ENCODE data around the gene TRIM68.

Gene TRIM68

GRCh38 chr11:4607781-4608666 is at the start of gene TRIM68:
TSS of gene TRIM68 (minus strand) at chr11:4608231. CDS start at chr11:4605504, 2,727 bp downstream.
- DNase-seq = no peak

GRCh38 chr11:4654635-4655369 is 46.8 kb upstream of the TRIM68 start:
- DNase-seq = no peak

GRCh38 chr11:4647766-4648165 is 39.7 kb upstream of the TRIM68 start:
- no peak for DNase-seq

- no peak for DNase-seq
Measured at GRCh38 chr11:4645974-4646373, 37.9 kb upstream of the TRIM68 start.

- no peak for DNase-seq
Measured at GRCh38 chr11:4644233-4644632, 36.2 kb upstream of the TRIM68 start.

- DNase-seq = no peak
Measured at GRCh38 chr11:4643682-4644081, 35.7 kb upstream of the TRIM68 start, which contains the start of gene OR51E1. TSS of gene OR51E1 (plus strand) at chr11:4643982. CDS start at chr11:4652527, 8,545 bp downstream.

GRCh38 chr11:4643076-4643475 is 35.0 kb upstream of the TRIM68 start:
- DNase-seq = no peak

- DNase-seq = no peak
Measured at GRCh38 chr11:4642043-4642442, 34.0 kb upstream of the TRIM68 start.

- no peak for DNase-seq
Measured at GRCh38 chr11:4641501-4641900, 33.5 kb upstream of the TRIM68 start.

GRCh38 chr11:4639931-4640330 is 31.9 kb upstream of the TRIM68 start:
- DNase-seq = no peak

GRCh38 chr11:4637662-4638047 is 29.6 kb upstream of the TRIM68 start:
- DNase-seq = no peak

- DNase-seq = no peak
Measured at GRCh38 chr11:4636962-4637661, 29.1 kb upstream of the TRIM68 start, which contains the start of gene OR51D1. TSS of gene OR51D1 (plus strand) at chr11:4637477. CDS start at chr11:4639791, 2,314 bp downstream.

- no peak for DNase-seq
Measured at GRCh38 chr11:4636136-4636535, 28.1 kb upstream of the TRIM68 start.

GRCh38 chr11:4626207-4627099 is 18.4 kb upstream of the TRIM68 start:
- no peak for DNase-seq

GRCh38 chr11:4619514-4619913 is 11.5 kb upstream of the TRIM68 start:
- DNase-seq = no peak

GRCh38 chr11:4615856-4616444 is 7.9 kb upstream of the TRIM68 start:
- DNase-seq = no peak

GRCh38 chr11:4611986-4612385 is 4.0 kb upstream of the TRIM68 start:
- DNase-seq = no peak

GRCh38 chr11:4610258-4610935 is 2.4 kb upstream of the TRIM68 start:
- DNase-seq = no peak

GRCh38 chr11:4607096-4607495 is 935 bp downstream of the TRIM68 start:
- no peak for DNase-seq

- DNase-seq = no peak
Measured at GRCh38 chr11:4606231-4607015, 1.6 kb downstream of the TRIM68 start.
